Sigmoid colon (tissue), 4 donors: Measurements from ENCODE around the gene PTPN2.

Experiments
- EP300 ChIP-seq, 4 donors: sonication (generic); formaldehyde crosslinking; IDR thresholded peaks; one replicate each; pipeline ENCODE4 v1.6.1; 2017; ENCODE audit warnings: antibody characterized with exemption in 4 of 4
- POLR2A ChIP-seq, 2 donors: fragments of 450-650 bp; IDR thresholded peaks; one replicate each; pipeline ENCODE4 v1.6.1; 2016; ENCODE audit warnings: antibody characterized with exemption in 2 of 2, mild to moderate bottlenecking in 2 of 2, moderate library complexity in 2 of 2
- POLR2AphosphoS5 ChIP-seq, 4 donors: sonication (generic); formaldehyde crosslinking; IDR thresholded peaks; one replicate each; pipeline ENCODE4 v1.6.1; 2017; ENCODE audit warnings: antibody characterized with exemption in 4 of 4
- TF ChIP-seq, protein P1 (sequence below), 4 experiments: fragments of 450-650 bp in 3 of 4; fragments of 200-600 bp in 1 of 4; IDR thresholded peaks; one replicate each; pipeline ENCODE4 v1.5.1; 2016 to 2019; ENCODE audit warnings: antibody characterized with exemption in 4 of 4, mild to moderate bottlenecking in 3 of 4, moderate library complexity in 2 of 4

DNA sequence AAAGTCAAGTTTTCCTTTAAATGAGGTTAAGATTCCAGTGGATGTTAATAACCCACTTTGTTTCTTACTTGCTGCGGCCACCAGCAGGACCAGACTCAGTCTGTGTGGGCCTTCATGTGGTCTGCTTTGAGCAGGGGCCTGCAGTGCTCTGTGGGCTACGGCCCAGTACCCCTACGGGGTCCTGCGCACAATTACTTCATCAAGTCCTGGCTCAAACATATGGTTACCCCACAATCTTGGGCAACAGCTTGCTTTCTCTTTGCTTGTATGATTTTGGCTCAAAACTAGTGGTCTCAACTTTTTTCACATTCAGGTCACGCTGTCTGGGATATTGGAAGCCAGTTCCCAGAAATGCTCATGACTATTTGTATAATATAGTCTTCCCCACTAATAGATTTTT is 64.2 kb downstream of the PTPN2 start:
- no peak for TF ChIP-seq POLR2A (IDR thresholded peaks at IDR 0.05)
- TF ChIP-seq, protein P1, sequence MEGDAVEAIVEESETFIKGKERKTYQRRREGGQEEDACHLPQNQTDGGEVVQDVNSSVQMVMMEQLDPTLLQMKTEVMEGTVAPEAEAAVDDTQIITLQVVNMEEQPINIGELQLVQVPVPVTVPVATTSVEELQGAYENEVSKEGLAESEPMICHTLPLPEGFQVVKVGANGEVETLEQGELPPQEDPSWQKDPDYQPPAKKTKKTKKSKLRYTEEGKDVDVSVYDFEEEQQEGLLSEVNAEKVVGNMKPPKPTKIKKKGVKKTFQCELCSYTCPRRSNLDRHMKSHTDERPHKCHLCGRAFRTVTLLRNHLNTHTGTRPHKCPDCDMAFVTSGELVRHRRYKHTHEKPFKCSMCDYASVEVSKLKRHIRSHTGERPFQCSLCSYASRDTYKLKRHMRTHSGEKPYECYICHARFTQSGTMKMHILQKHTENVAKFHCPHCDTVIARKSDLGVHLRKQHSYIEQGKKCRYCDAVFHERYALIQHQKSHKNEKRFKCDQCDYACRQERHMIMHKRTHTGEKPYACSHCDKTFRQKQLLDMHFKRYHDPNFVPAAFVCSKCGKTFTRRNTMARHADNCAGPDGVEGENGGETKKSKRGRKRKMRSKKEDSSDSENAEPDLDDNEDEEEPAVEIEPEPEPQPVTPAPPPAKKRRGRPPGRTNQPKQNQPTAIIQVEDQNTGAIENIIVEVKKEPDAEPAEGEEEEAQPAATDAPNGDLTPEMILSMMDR (IDR thresholded peaks at IDR 0.05) = no peak
- no peak for TF ChIP-seq EP300 (IDR thresholded peaks at IDR 0.05)
- TF ChIP-seq POLR2AphosphoS5 (IDR thresholded peaks at IDR 0.05) = no peak
